Erythroblast (primary cell): Measurements from ENCODE around the gene CLNK.

ENCODE experiments used
- DNase-seq, 2 experiments: peaks; one replicate each; lab custom pipeline; 2025; lab: John Stamatoyannopoulos, UW
- GATA1 ChIP-seq: IDR thresholded peaks from 2 replicates; pipeline ENCODE4 v1.6.1; 2011; ENCODE audit warnings: low read depth, mild to moderate bottlenecking, control low read depth, low read length, moderate library complexity
- POLR2A ChIP-seq: IDR thresholded peaks from 2 replicates; pipeline ENCODE4 v1.6.1; 2011; ENCODE audit warnings: mild to moderate bottlenecking, low read length

Gene CLNK

GRCh38 chr4:10691651-10692050, 7.1 kb upstream of the CLNK start:
- DNase-seq: no peak
- TF ChIP-seq POLR2A (no peak), GATA1 (no peak)

DNA sequence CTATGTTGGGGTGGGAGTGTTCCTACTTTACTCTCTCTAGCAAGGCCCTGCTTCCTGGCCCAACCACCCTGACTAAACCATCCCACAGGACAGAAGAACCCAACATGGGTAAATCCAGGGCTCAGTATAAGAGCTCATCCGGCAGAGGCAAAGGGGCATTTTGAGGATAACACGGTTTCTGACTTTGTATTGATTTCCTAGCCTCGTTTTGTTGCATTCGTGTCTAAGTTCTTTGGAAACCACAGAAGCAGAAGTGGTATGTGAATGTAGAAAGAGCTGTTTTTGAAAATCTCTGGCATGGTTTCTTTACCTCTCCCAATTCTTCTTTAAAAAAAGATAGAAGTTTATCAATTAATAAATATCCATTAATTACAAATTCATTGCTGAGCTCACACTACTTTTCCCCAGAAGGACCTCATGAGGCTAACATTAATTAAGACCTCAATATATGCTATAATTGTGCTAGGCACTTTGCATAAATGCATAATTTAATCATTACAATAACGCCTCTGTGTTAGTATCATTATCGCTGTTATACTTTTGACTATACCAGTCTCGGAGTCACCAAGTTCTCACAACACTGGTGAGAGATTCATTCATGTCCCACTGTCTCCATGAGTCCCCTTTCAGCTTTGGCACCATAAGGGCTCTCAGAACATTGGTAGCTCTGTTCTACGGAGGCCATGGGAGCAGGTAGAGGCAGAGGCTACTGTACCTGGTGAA, 5.8 kb upstream of the CLNK start:
- no peak for DNase-seq
- no peak for TF ChIP-seq POLR2A
- TF ChIP-seq GATA1: no peak

GRCh38 chr4:10688846-10689245, 4.3 kb upstream of the CLNK start:
- no peak for DNase-seq

DNA sequence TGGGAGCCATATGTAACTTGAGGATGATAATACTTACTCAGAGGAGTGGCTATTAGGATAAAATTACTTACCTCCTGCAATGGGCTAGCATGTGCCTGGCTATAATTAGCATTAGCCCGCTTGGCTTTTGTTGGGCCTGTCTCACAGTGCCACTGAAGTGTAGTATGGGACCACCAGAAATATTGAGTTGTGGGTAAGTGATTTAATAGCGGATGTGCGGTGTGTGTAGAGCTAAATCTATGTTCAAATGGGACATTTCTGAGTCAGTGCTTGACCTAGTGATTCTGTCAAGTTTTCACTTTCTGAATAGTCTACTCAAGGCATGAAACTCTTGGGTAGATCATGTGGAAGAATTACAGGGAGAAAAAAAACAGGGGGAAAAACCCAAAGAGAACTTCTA, 3.5 kb upstream of the CLNK start:
- TF ChIP-seq POLR2A: no peak
- TF ChIP-seq GATA1: no peak
- no peak for DNase-seq

More at GRCh38 chr4:10688846-10689245, 4.3 kb upstream of the CLNK start:
- TF ChIP-seq POLR2A: no peak
- TF ChIP-seq GATA1: no peak

GRCh38 chr4:10687526-10687925, 3.0 kb upstream of the CLNK start:
- no peak for TF ChIP-seq GATA1
- no peak for TF ChIP-seq POLR2A

DNA sequence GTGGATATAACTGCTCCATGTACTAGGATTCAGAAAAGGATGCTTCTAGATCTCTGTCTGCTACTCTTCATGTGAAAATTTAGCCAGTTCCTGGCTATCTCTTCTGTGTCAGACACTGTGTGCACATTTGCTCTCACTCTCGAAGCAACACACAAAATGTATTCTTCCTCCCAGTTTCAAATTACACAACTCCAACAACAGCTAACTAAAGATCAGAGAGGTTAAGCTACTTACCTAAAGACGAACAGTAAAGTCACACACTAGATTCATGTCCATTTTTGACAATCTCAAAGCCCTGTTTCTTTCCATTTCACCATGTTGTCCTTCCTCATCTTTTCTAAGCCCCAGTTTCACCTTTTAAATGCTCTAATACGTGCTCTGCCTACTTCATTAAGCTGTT, 2.2 kb downstream of the CLNK start:
- TF ChIP-seq POLR2A: no peak
- no peak for TF ChIP-seq GATA1
- no peak for DNase-seq

More at GRCh38 chr4:10687526-10687925, 3.0 kb upstream of the CLNK start:
- DNase-seq: no peak

DNA sequence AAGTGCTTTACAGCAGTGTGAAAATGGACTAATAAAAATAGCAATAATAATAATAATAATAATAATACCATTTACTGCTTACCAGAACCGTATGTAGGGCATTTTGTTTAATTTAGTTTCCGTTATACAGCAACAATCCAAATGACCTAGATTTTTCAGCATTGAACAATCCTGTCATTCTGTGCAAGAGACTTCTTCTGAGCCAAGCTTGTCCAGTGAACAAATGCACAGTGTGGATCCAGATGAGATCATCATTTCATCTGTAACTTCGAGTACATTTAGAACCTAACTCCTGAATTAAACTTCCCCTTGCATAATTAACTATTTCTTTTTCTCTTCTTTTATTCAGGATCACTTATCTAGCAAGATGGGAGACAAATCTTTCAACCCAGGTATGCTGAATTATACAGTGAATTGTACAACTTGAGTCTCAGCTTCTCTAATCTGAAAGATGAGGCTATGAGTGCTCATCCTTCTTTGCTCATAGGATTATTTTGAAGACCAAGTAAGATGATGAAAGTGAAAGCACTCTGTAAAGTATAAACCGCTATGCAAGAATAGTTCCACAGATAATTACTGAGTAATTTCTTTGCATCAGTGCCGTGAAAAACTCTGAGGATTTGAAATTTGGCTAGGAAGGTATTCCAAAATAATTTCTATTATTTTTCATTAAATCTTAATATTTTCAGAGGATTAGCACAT, 6.6 kb downstream of the CLNK start:
- TF ChIP-seq POLR2A (no peak), GATA1 (no peak)
- no peak for DNase-seq

DNA sequence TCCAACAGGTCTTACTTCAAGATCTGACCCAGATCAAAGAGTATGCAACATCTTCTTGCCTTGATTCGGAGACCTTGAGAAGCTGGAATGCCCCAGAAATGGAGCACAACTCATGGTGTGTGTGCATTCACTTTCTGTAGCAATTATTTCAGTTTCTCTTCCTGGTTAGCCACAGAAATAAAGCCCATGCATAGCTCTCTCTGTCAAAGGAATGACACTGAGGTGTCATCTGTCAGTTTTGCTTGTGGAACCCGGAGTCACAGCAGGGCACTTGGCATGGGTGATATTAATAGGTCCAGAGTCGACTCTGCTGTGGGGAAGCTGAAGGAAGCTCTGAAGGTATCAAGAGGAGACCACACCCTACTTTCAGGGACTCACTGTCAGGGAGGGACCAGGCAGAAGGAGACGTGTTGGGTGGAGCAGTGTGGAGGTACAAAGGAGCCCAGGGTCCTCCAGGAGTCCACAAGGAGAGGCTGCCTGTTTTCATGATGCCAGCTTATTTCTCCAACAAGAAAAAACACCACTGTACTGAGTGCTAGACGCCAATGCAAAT, 10.7 kb downstream of the CLNK start:
- TF ChIP-seq POLR2A (no peak), GATA1 (no peak)
- no peak for DNase-seq

- DNase-seq: no peak
- TF ChIP-seq POLR2A: no peak
- TF ChIP-seq GATA1: no peak
Observed at GRCh38 chr4:10672379-10672778, 12.2 kb downstream of the CLNK start.

- DNase-seq: no peak
- no peak for TF ChIP-seq POLR2A
- no peak for TF ChIP-seq GATA1
Observed at GRCh38 chr4:10671799-10672198, 12.8 kb downstream of the CLNK start.

DNA sequence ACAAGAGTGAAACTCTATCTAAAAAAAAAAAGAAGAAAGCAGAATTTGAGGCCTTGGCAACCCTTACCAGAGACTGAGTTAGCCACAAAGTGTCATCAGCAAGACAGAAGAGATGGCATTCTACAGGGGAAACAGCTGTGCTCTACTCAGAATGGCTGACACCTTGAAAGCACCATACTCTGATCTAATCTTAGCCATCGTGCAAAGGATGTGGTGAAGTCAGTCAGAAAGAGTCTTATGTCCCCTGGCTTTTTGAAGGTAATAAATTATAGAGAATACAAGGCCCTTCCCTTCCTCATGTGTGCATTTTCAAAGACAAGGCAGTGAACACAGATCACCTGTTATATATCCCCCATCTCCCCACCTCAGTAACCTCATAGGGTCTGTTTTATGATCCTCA, 13.2 kb downstream of the CLNK start:
- DNase-seq: no peak
- TF ChIP-seq GATA1 (no peak), POLR2A (no peak)

- TF ChIP-seq POLR2A (no peak), GATA1 (no peak)
Observed at GRCh38 chr4:10670321-10670720, 14.2 kb downstream of the CLNK start.

DNA sequence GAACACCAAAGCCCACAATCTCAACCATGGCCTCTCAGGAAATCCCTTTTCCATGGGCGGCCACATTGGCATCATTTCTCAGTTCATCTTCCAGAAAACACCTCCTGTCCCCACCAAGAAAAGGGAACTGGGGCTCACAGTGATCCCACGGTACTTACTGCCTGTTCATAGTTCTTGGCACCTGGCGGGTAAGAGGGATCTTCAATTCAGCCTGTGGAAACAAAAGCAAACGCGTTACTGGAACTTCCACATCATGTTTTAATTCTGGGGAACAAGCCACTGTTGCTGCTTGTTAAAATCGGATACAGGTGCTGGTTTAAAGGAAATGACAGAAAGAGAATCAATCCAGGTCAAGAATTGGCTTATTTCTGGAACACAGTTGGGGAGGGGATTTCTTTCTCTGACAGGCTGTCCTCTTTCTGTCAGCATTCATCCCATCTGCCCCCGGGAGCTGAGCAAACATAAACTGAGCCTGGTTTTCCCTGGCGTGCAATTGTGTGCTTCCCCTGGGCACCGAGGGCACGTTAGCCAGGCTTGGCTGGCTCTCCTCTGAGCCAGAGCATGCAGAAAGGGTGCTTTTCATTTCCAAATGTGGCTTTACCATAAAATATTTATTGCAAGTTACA, 16.8 kb downstream of the CLNK start:
- no peak for TF ChIP-seq GATA1
- TF ChIP-seq POLR2A: no peak
- DNase-seq: no peak

More at GRCh38 chr4:10670321-10670720, 14.2 kb downstream of the CLNK start:
- DNase-seq: no peak

- TF ChIP-seq POLR2A: no peak
- no peak for TF ChIP-seq GATA1
- no peak for DNase-seq
Observed at GRCh38 chr4:10666616-10667015, 18.0 kb downstream of the CLNK start.
